Adrenal gland (tissue), 5 donors: ENCODE measurements around the gene PRR16.

ENCODE experiments used
- CTCF ChIP-seq, 6 experiments: fragments of 450-650 bp in 4 of 6; fragments of 200-600 bp in 2 of 6; sonication (generic) in 1 of 6; IDR thresholded peaks; 1 replicate in 5 of 6; 2 replicates in 1 of 6; pipeline versions ENCODE4 v1.5.1 to v1.8.0; 2016 to 2021; ENCODE audit warnings: antibody characterized with exemption in 6 of 6, mild to moderate bottlenecking in 2 of 6, moderate library complexity in 1 of 6
- POLR2A ChIP-seq, 2 donors: fragments of 450-650 bp; IDR thresholded peaks; one replicate each; pipeline ENCODE4 v1.6.1; 2017; ENCODE audit warnings: antibody characterized with exemption in 2 of 2, mild to moderate bottlenecking in 2 of 2, moderate library complexity in 1 of 2
- donor health status: DM: no; HTN: no; CAD: no.

GRCh38 chr5:120734033-120734432 lies 269.9 kb downstream of the PRR16 start:
- no peak for TF ChIP-seq CTCF (IDR thresholded peaks at IDR 0.05)
- TF ChIP-seq POLR2A (IDR thresholded peaks at IDR 0.05) = no peak
